PC-3 (cell line): ENCODE results near the gene MRPL21. TPM values are rescaled to one million over a fixed set of nuclear protein-coding genes. Genes with fewer than 3 reads are reported as not detected.
A peak's percentile ranks its signal among the peaks of the same experiment; 100 is the strongest.

ENCODE experiments used
- ATAC-seq: fragments of 200-7000 bp; cut with Tn5 transposase; 2 replicates; pipeline ENCODE4 v1.9.1; 2020; ENCODE audit warnings: mild to moderate bottlenecking, moderate library complexity
- BruUV-seq: library from RNA; stranded (reverse); fragments of 400-500 nt; replicated peaks from 2 replicates; lab custom pipeline; 2021; lab: Mats Ljungman, UMichigan
- CTCF ChIA-PET: fragments of 300-600 bp; sonication (Branson Sonifier 250); formaldehyde crosslinking; loops from one replicate; lab custom pipeline; 2022; ENCODE audit warnings: antibody characterized with exemption; lab: Charles Lee
- POLR2A ChIA-PET: fragments of 300-600 bp; sonication (Branson Sonifier 250); formaldehyde crosslinking; loops from one replicate; lab custom pipeline; 2022; ENCODE audit warnings: antibody characterized with exemption; ENCODE audit not compliant: unreplicated experiment; lab: Charles Lee
- DNase-seq: peaks from one replicate; pipeline ENCODE4 v3.0.0-alpha.2; 2015
- H2AFZ ChIP-seq: fragments of 300-600 bp; sonication (generic); 2 replicates; pipeline ENCODE4 v1.6.0; 2016; ENCODE audit warnings: antibody characterized with exemption, low read length
- H3F3A ChIP-seq: fragments of 300-600 bp; sonication (generic); one replicate; pipeline ENCODE4 v1.6.0; 2017; ENCODE audit warnings: antibody characterized with exemption, low read length, control low read depth, mild to moderate bottlenecking; ENCODE audit not compliant: unreplicated experiment
- H3K27ac ChIP-seq: fragments of 300-600 bp; sonication (generic); 2 replicates; pipeline ENCODE4 v1.5.1; 2016; ENCODE audit warnings: mild to moderate bottlenecking, low read length
- H3K27me3 ChIP-seq: fragments of 300-600 bp; sonication (generic); 2 replicates; pipeline ENCODE4 v1.6.1; 2016; ENCODE audit warnings: low read length, mixed read lengths
- H3K36me3 ChIP-seq: fragments of 300-600 bp; sonication (generic); 2 replicates; pipeline ENCODE4 v1.6.1; 2016; ENCODE audit warnings: low read depth, mixed run types, low read length, mixed read lengths
- H3K4me1 ChIP-seq: fragments of 300-600 bp; sonication (generic); 2 replicates; pipeline ENCODE4 v1.5.1; 2016; ENCODE audit warnings: low read length; ENCODE audit not compliant: insufficient read depth
- H3K4me2 ChIP-seq: fragments of 300-600 bp; sonication (generic); 2 replicates; pipeline ENCODE4 v1.6.0; 2016; ENCODE audit warnings: low read length
- H3K4me3 ChIP-seq: fragments of 300-600 bp; sonication (generic); 2 replicates; pipeline ENCODE4 v1.5.1; 2016; ENCODE audit warnings: mild to moderate bottlenecking, low read length, mixed read lengths
- H3K79me2 ChIP-seq: fragments of 300-600 bp; sonication (generic); 2 replicates; pipeline ENCODE4 v1.6.1; 2017; ENCODE audit warnings: low read length, mixed read lengths
- H3K9ac ChIP-seq: fragments of 300-600 bp; sonication (generic); 2 replicates; pipeline ENCODE4 v1.6.0; 2016; ENCODE audit warnings: mild to moderate bottlenecking, low read length
- H3K9me2 ChIP-seq: fragments of 300-600 bp; sonication (generic); replicated peaks from 2 replicates; pipeline ENCODE4 v1.6.1; 2016; ENCODE audit warnings: mixed run types, low read length, mixed read lengths
- H3K9me3 ChIP-seq: fragments of 300-600 bp; sonication (generic); 2 replicates; pipeline ENCODE4 v1.6.1; 2016; ENCODE audit warnings: low read length, mixed read lengths
- H4K20me1 ChIP-seq: fragments of 300-600 bp; sonication (generic); 2 replicates; pipeline ENCODE4 v1.6.1; 2016; ENCODE audit warnings: low read length, mixed read lengths
- EZH2 ChIP-seq: fragments of 300-600 bp; sonication (generic); IDR thresholded peaks from one replicate; pipeline ENCODE4 v1.6.1; 2017; ENCODE audit warnings: antibody characterized with exemption, mild to moderate bottlenecking, low read length; ENCODE audit not compliant: unreplicated experiment
- EZH2phosphoT487 ChIP-seq: fragments of 300-600 bp; sonication (generic); IDR thresholded peaks from 2 replicates; pipeline ENCODE4 v1.6.1; 2018; ENCODE audit warnings: mild to moderate bottlenecking, antibody characterized with exemption, low read length, borderline replicate concordance
- intact Hi-C: fragments of 100-400 bp; cut with micrococcal nuclease; formaldehyde crosslinking; loops from 2 replicates; pipeline ENCODE4 v1.9.0; 2023
- total RNA-seq: library from RNA; depleted of rRNA; stranded (reverse); fragments of >200 nt; gene quantifications from 2 replicates; pipeline ENCODE4 v1.2.3, GENCODE V29; 2014; rRNA removed
- TF ChIP-seq, protein P1 (sequence below): fragments of 300-600 bp; sonication (generic); conservative IDR thresholded peaks from 2 replicates; pipeline ENCODE4 v1.5.1; 2017; ENCODE audit warnings: antibody characterized with exemption, low read depth, mild to moderate bottlenecking, low read length

MRPL21 gene
- total RNA-seq, 1 experiment from 2014 or later = 230 TPM

- H3K9me3 ChIP-seq = no peaks in the 10 kb centered on the region
- TF ChIP-seq, protein P1, sequence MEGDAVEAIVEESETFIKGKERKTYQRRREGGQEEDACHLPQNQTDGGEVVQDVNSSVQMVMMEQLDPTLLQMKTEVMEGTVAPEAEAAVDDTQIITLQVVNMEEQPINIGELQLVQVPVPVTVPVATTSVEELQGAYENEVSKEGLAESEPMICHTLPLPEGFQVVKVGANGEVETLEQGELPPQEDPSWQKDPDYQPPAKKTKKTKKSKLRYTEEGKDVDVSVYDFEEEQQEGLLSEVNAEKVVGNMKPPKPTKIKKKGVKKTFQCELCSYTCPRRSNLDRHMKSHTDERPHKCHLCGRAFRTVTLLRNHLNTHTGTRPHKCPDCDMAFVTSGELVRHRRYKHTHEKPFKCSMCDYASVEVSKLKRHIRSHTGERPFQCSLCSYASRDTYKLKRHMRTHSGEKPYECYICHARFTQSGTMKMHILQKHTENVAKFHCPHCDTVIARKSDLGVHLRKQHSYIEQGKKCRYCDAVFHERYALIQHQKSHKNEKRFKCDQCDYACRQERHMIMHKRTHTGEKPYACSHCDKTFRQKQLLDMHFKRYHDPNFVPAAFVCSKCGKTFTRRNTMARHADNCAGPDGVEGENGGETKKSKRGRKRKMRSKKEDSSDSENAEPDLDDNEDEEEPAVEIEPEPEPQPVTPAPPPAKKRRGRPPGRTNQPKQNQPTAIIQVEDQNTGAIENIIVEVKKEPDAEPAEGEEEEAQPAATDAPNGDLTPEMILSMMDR = no peak
- TF ChIP-seq EZH2 = no peak
- no peak for TF ChIP-seq EZH2phosphoT487
- ATAC-seq (no peak), DNase-seq (no peak)
- H3K9ac ChIP-seq = no peak overlapping the region
- H3F3A ChIP-seq = peaks cover 12% of the 10 kb centered on the region
- H3K27ac ChIP-seq = no peak overlapping the region
- H3K4me3 ChIP-seq = no peak overlapping the region
- H3K79me2 ChIP-seq = peaks cover 32% of the 10 kb centered on the region
- POLR2A ChIA-PET = no interaction called here
- no peaks in the 10 kb centered on the region for H4K20me1 ChIP-seq
- peaks cover 39% of the 10 kb centered on the region for H3K4me1 ChIP-seq
- peak overlapping the region; percentile 86 for H3K4me2 ChIP-seq
- H3K36me3 ChIP-seq = no peaks in the 10 kb centered on the region
- no peaks in the 10 kb centered on the region for H3K9me2 ChIP-seq
- BruUV-seq = no TSS peak
- peak overlapping the region; percentile 77 for H2AFZ ChIP-seq
- H3K27me3 ChIP-seq = no peaks in the 10 kb centered on the region
- intact Hi-C loops = loop anchor here (5.0 to 10.0 kb wide), 2 partner anchors 60 to 208 kb away; partner anchors contain the start of genes IGHMBP2 and MRPL21
- CTCF ChIA-PET = interaction anchor here (1.0 kb wide), 1 partner anchor 232 kb away, joined by 10 read pairs; no protein-coding TSS in a partner anchor
Observed at GRCh38 chr11:68842427-68843051, 61.1 kb downstream of the MRPL21 start.

DNA sequence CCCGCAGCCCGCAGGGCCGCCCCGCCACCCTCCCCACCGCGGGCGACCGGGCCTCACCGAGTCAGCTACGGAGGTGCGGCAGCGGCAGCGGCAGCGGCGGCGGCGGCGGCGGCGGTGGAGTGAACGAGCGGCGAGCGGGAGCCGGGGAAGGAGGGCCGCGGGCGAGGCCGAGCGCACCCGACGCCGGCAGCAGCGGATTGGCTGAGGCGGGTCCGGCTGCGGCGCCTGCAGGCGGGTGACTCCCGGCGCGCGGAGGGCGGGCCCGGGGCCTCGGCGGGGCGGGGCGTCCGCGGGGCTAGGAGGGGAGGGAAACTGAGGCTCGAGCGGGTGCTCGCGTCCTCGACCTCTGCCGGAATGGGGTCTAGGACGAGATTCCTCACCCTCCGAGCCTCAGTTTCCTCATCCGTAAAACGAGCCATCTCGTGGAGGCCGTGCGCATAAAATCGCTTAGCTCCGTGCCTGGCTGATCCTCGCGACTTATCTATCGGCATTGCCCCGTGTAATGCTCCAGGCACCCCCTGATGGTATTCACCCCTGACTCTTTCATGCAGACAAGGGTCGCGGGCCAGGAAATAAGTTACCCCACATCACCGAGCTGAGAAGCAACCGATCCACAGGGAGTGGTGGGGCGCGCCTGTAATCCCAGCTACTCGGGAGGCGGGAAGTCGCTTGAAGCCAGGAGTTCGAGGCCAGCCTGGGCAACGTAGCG lies 61.8 kb downstream of the MRPL21 start, which contains the start of gene CPT1A:
CPT1A (minus strand) TSS at position 199 of the 709 bp plus-strand sequence. CDS start 26,442 bp downstream, outside the sequence.
- Histone ChIP-seq H3F3A (peaks cover 12% of the 10 kb centered on the region), H3K9me2 (no peaks in the 10 kb centered on the region), H3K9ac (peak within 1 kb of the TSS; percentile 78), H3K79me2 (peaks cover 39% of the 10 kb centered on the region), H3K4me2 (peak within 1 kb of the TSS; percentile 97), H3K36me3 (no peaks in the 10 kb centered on the region; the same call in 1 of the 2 replicates), H3K9me3 (no peaks in the 10 kb centered on the region), H3K27ac (peak within 1 kb of the TSS; percentile 77), H3K4me3 (peak within 1 kb of the TSS; percentile 78), H3K4me1 (peaks cover 39% of the 10 kb centered on the region), H3K27me3 (no peaks in the 10 kb centered on the region), H4K20me1 (no peaks in the 10 kb centered on the region), H2AFZ (peak within 1 kb of the TSS; percentile 77)
- BruUV-seq = no TSS peak
- ATAC-seq (peak; percentile 62), DNase-seq (peak; percentile 81)
- POLR2A ChIA-PET = no interaction called here
- intact Hi-C loops = loop anchor here (5.0 to 10.0 kb wide), 2 partner anchors 60 to 207 kb away; partner anchors contain the start of genes IGHMBP2 and MRPL21
- TF ChIP-seq EZH2phosphoT487 (no peak), EZH2 (no peak)
- TF ChIP-seq, protein P1 = no peak
- CTCF ChIA-PET = no interaction called here

Other genes starting within 250 kb of the MRPL21 start
- gene GAL, start 219.3 kb downstream of the MRPL21 start, total RNA-seq = 32.2 and 46.7 TPM in 2 replicates
- gene TESMIN, start 152.3 kb downstream of the MRPL21 start, total RNA-seq = 25.8 and 30.2 TPM in 2 replicates
- gene CPT1A, start 61.9 kb downstream of the MRPL21 start, total RNA-seq = 38.1 and 53.2 TPM in 2 replicates
- gene IGHMBP2, start 59 bp upstream of the MRPL21 start, total RNA-seq = 20.5 and 22.5 TPM in 2 replicates
- gene MRGPRD, start 77.2 kb upstream of the MRPL21 start, total RNA-seq = not detected in 2 replicates
- gene MRGPRF, start 109.4 kb upstream of the MRPL21 start, total RNA-seq = not detected in 2 replicates
- 13.0 and 14.5 TPM in 2 replicates for gene TPCN2, start 145.1 kb upstream of the MRPL21 start, total RNA-seq